ENCODE measurements around the gene SPEG. TPM values are rescaled to one million over a fixed set of nuclear protein-coding genes. Genes with fewer than 3 reads are reported as not detected.
A peak's percentile ranks its signal among the peaks of the same experiment; 100 is the strongest.

SPEG gene
- total and polyA plus RNA-seq, 2 of the 13 experiments (the other 11 are each of a cell fraction or from before 2014, with no cell fraction given), result 0.18 to 0.24 TPM

GRCh38 chr2:219512524-219513216, 78.0 kb downstream of the SPEG start (continued):
- TF ChIP-seq ZNF609 (CRISPR knock-in tag; IDR thresholded peaks at IDR 0.05; ENCODE audit: borderline replicate concordance) (peak; percentile 27; the same call in 1 of the 2 replicates), ZNF772 (CRISPR knock-in tag; IDR thresholded peaks at IDR 0.05) (0 out of 2 replicates have a peak, but pooled peaks have one; percentile 36), ZNF383 (CRISPR knock-in tag; IDR thresholded peaks at IDR 0.05; ENCODE audit: borderline replicate concordance) (no peak), ARNTL (CRISPR knock-in tag; IDR thresholded peaks at IDR 0.05) (peak; percentile 52; the same call in 1 of the 2 replicates), THAP11 (CRISPR knock-in tag; IDR thresholded peaks at IDR 0.05) (peak; percentile 43; the same call in 1 of the 2 replicates), TMF1 (CRISPR knock-in tag; IDR thresholded peaks at IDR 0.05; ENCODE audit: low read depth) (no peak), PTBP1 (IDR thresholded peaks at IDR 0.05; ENCODE audit: low read depth, low read length, poor library complexity, severe bottlenecking) (no peak), EED (CRISPR knock-in tag; IDR thresholded peaks at IDR 0.05) (peak; percentile 56; the same call in 1 of the 2 replicates), ZMYM3 (CRISPR knock-in tag; IDR thresholded peaks at IDR 0.05) (peak; percentile 43; the same call in 1 of the 2 replicates), MYC (CRISPR knock-in tag; IDR thresholded peaks at IDR 0.05; ENCODE audit: borderline replicate concordance) (peak; percentile 37; the same call in 1 of the 2 replicates), ZBTB46 (CRISPR knock-in tag; IDR thresholded peaks at IDR 0.05; ENCODE audit: borderline replicate concordance) (0 out of 2 replicates have a peak, but pooled peaks have one; percentile 49), ZNF761 (CRISPR knock-in tag; conservative IDR thresholded peaks at IDR 0.05) (0 out of 2 replicates have a peak, but pooled peaks have one; percentile 43), MIER3 (CRISPR knock-in tag; IDR thresholded peaks at IDR 0.05; ENCODE audit: borderline replicate concordance) (no peak), ONECUT2 (CRISPR knock-in tag; IDR thresholded peaks at IDR 0.05) (peak; percentile 91), ZNF235 (CRISPR knock-in tag; IDR thresholded peaks at IDR 0.05; ENCODE audit: borderline replicate concordance) (no peak), ZBTB3 (CRISPR knock-in tag; IDR thresholded peaks at IDR 0.05; ENCODE audit: borderline replicate concordance, low read depth) (no peak)
- TF ChIP-seq, protein P1, sequence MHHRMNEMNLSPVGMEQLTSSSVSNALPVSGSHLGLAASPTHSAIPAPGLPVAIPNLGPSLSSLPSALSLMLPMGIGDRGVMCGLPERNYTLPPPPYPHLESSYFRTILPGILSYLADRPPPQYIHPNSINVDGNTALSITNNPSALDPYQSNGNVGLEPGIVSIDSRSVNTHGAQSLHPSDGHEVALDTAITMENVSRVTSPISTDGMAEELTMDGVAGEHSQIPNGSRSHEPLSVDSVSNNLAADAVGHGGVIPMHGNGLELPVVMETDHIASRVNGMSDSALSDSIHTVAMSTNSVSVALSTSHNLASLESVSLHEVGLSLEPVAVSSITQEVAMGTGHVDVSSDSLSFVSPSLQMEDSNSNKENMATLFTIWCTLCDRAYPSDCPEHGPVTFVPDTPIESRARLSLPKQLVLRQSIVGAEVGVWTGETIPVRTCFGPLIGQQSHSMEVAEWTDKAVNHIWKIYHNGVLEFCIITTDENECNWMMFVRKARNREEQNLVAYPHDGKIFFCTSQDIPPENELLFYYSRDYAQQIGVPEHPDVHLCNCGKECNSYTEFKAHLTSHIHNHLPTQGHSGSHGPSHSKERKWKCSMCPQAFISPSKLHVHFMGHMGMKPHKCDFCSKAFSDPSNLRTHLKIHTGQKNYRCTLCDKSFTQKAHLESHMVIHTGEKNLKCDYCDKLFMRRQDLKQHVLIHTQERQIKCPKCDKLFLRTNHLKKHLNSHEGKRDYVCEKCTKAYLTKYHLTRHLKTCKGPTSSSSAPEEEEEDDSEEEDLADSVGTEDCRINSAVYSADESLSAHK (CRISPR knock-in tag; IDR thresholded peaks at IDR 0.05; ENCODE audit: borderline replicate concordance), result no peak
- TF ChIP-seq, protein P2, sequence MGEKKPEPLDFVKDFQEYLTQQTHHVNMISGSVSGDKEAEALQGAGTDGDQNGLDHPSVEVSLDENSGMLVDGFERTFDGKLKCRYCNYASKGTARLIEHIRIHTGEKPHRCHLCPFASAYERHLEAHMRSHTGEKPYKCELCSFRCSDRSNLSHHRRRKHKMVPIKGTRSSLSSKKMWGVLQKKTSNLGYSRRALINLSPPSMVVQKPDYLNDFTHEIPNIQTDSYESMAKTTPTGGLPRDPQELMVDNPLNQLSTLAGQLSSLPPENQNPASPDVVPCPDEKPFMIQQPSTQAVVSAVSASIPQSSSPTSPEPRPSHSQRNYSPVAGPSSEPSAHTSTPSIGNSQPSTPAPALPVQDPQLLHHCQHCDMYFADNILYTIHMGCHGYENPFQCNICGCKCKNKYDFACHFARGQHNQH (CRISPR knock-in tag; IDR thresholded peaks at IDR 0.05), result no peak
